Measurements from ENCODE around the gene GLDC. TPM values are rescaled to one million over a fixed set of nuclear protein-coding genes. Genes with fewer than 3 reads are reported as not detected.

GLDC gene
- total and polyA plus RNA-seq, 4 donors, result 26.7 to 102 (median 59.3) TPM

- Histone ChIP-seq H3K9ac (ENCODE audit: low read depth in 1 of 2, low read length in 2 of 2) (peak overlapping the region; percentile 83 to 93), H3K27me3 (ENCODE audit: control insufficient read depth in 4 of 4, insufficient read depth in 4 of 4, low read length in 3 of 4) (no peaks in the 10 kb centered on the region), H3K9me3 (ENCODE audit: control insufficient read depth in 4 of 4, low read length in 3 of 4) (no peaks in the 10 kb centered on the region), H3K4me1 (ENCODE audit: control insufficient read depth in 4 of 4, insufficient read depth in 4 of 4, low read length in 3 of 4) (peaks cover 10 to 37% (median 31%) of the 10 kb centered on the region in 4 donors), H3K4me3 (ENCODE audit: low read depth in 1 of 3, low read length in 3 of 3) (peak overlapping the region; percentile 85 to 89 (median 87)), H3K36me3 (ENCODE audit: control insufficient read depth in 4 of 4, insufficient read depth in 3 of 4, low read depth in 1 of 4, low read length in 3 of 4) (no peaks in the 10 kb centered on the region), H3K27ac (ENCODE audit: low read depth in 1 of 2, low read length in 2 of 2) (peak overlapping the region; percentile 69 to 86)
- no peak for TF ChIP-seq YY1 (IDR thresholded peaks at IDR 0.05)
- TF ChIP-seq ZBTB33 (IDR thresholded peaks at IDR 0.05), result no peak
- no peak for TF ChIP-seq MAX (IDR thresholded peaks at IDR 0.05)
- no peak for TF ChIP-seq SP1 (IDR thresholded peaks at IDR 0.05)
- no peak for TF ChIP-seq CTCF (IDR thresholded peaks at IDR 0.05; ENCODE audit: low read depth, low read length, missing input control)
- no peak for TF ChIP-seq NR2F2 (IDR thresholded peaks at IDR 0.05)
- no peak for TF ChIP-seq RXRA (IDR thresholded peaks at IDR 0.05)
- TF ChIP-seq JUND (IDR thresholded peaks at IDR 0.05), result no peak
- no peak for TF ChIP-seq GABPA (IDR thresholded peaks at IDR 0.05 in 1 of 2, conservative IDR thresholded peaks at IDR 0.05 in 1 of 2)
- TF ChIP-seq EGR1 (IDR thresholded peaks at IDR 0.05; ENCODE audit: low read depth in 2 of 2), result no peak
- no peak for TF ChIP-seq HNF4G (IDR thresholded peaks at IDR 0.05)
- no peak for TF ChIP-seq FOXA1 (IDR thresholded peaks at IDR 0.05)
- TF ChIP-seq REST (IDR thresholded peaks at IDR 0.05), result no peak
- TF ChIP-seq HNF4A (conservative IDR thresholded peaks at IDR 0.05), result no peak
- no peak for TF ChIP-seq FOXA2 (IDR thresholded peaks at IDR 0.05)
- no peak for TF ChIP-seq RAD21 (IDR thresholded peaks at IDR 0.05)
- no peak for TF ChIP-seq ATF3 (IDR thresholded peaks at IDR 0.05)
- TF ChIP-seq TAF1 (conservative IDR thresholded peaks at IDR 0.05), result no peak
- WGBS, result 4% methylated on average over 26 of the region's 26 CpGs
- DNase-seq (ENCODE audit: low spot score), result no peak
These were observed 1.0 kb downstream of the GLDC start for GRCh38 chr9:6644346-6645104.

All from liver (tissue), 9 donors.